ENCODE data around the gene C2CD3.

Gene C2CD3

DNA sequence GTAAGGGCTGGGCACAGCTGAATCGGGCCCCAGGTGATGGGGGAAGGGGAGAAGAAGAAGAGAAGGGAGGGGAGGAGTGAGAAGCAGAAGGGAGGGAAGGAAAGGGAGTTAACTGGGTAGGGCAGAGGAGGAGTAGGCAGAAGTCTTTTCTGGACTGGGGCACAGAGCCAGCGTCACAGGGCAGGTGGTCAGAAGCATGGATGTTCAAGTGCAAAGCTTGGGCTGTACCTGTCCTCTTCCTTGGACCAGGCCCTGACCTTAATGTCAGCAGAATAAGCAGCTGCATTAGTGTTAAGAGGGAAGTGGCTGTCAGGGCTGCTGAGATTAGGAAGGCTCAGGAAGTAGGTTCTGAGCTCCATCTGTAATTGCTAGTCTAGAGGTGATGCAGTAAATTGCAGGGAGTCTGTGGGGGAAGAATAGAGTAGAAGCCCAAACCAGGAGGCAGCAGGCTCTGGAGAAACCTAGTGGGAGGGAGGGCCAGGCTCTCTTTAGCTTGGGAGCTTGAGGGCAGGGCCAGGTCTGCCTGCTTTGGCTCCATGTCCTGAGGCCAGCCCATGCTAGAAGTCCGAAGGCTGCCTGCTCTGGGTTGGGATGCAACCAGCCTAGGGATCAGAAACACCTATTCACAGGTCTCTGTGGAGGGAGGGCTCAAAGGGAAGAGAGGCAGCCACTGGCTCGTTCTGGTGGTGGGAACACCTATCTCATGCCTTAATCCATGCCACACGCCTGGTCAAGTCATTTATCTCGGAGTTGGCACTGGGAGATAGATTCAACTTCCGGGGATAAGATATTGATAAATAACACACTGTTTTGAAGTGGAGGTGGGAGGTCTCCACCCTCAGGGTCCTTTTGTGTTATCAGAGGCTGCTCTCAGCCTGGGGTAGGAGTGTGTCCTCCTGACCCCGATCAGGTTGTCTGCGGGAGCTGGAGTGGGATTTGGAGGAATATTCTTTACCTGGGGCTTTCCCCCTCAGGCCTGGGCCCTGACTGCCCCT, 160.2 kb downstream of the C2CD3 start:
- in situ Hi-C loops (cut with MboI; ENCODE audit: low pct_unique_long_range_greater_than_20kb, low sequenced_read_pairs) = no loop called here
- peak; percentile 45 for DNase-seq

DNA sequence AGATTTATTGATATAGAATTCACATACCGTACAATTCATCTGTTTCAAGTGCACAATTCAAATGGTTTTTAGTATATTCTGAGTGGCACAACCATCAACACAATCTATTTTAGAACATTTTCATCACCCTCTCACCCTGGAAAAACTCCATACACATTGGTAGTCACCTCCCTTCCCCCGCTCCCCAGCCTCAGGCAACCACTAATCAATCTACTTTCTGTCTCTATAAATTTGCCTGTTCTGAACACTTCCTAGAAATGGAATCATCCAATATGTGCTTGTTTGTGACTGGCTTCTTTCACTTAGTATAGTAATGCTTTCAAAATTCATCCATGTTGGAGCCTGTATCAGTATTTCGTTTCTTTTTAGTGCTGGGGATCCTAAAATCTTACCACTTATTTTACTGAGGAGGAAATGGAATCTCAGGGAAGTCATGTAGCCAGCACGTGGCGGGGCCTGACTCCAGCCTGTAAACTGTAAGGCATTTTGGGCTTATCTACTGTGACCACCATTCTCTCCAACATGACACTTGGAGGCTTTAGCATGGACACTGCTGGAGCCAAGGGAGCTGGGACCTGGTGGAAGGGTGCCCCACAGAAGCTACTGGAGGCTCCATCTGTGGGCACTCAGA, 161.0 kb downstream of the C2CD3 start:
- in situ Hi-C loops (cut with MboI; ENCODE audit: low pct_unique_long_range_greater_than_20kb, low sequenced_read_pairs) = no loop called here
- DNase-seq = no peak

- in situ Hi-C loops (cut with MboI; ENCODE audit: low pct_unique_long_range_greater_than_20kb, low sequenced_read_pairs) = no loop called here
- no peak for DNase-seq
Observed at GRCh38 chr11:74009230-74009547, 161.6 kb downstream of the C2CD3 start.

DNA sequence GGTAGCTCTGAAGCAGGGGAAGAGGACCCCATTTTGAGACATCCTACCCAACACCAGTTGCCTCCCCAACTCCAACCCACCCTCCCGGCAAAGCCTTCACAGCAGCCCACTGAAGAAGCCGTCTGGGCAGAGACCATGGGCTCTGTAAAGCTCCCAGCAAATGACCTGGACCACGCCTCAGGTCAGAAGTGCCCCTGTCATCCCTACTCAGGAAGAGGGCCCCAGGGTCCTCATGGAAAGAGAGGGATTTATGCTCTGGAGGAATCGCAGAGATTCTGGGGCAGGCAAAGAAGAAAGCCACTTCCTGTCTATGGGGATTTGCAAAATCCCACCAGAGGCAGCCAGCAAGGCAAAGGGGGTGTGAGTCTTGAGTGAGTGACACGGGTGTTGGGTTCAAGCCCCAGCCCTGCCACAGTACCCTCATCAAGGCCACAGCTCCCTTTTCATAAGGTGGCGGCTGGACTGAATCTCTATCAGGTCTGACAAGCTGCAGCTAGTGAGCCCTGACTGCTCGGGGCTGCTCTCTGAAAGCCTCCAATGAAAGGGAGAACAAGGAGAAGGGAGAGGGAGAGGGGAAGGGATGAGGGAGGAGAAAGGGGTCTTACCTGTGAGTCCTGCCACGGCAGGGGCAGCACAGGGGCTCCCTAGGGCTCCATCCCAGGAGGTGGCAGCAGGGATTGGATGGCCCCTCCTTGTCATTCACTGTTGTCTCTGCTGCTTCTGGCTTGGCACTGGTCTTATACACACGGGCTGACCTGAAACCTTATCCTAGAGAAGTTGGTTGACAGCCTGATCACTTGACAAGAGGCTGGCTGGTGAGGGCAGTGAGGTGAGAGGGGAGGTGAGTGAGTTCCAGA, 162.2 kb downstream of the C2CD3 start, which contains the start of gene UCP3:
TSS of gene UCP3 (minus strand) at position 713 of the 857 bp plus-strand sequence. CDS start 2,043 bp downstream, outside the sequence.
- in situ Hi-C loops (cut with MboI; ENCODE audit: low pct_unique_long_range_greater_than_20kb, low sequenced_read_pairs) = no loop called here
- no peak for DNase-seq

- no peak for DNase-seq
- in situ Hi-C loops (cut with MboI; ENCODE audit: low pct_unique_long_range_greater_than_20kb, low sequenced_read_pairs) = no loop called here
Observed at GRCh38 chr11:74007691-74008372, 163.0 kb downstream of the C2CD3 start.

DNA sequence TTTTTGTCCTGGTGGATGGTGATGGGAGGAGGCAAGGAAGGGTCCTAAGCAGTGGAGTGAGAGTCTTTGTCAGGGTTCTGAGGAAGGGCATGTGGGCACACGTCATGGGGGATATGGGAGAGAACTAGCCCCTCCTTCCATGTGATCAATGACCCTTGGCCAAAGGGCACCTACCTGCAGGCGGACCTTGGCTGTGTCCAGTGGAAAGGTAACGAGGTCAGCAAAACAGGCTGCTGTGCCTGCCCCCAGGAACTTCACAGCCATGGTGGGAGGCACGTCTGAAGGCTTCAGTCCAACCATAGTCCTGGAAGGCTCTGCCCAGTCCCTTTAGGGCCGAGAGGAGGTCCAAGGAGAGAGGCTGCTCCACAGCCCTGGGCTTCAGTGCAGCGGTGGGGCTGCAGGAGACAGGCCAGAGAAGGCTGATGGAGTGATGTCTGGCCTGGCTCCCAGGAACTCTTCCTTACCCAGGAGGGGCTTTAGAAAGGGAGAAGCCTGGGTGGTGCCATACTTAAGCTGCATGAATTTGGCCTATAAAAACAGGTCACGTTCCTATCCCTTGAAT, 164.0 kb downstream of the C2CD3 start:
- in situ Hi-C loops (cut with MboI; ENCODE audit: low pct_unique_long_range_greater_than_20kb, low sequenced_read_pairs) = no loop called here
- no peak for DNase-seq

DNA sequence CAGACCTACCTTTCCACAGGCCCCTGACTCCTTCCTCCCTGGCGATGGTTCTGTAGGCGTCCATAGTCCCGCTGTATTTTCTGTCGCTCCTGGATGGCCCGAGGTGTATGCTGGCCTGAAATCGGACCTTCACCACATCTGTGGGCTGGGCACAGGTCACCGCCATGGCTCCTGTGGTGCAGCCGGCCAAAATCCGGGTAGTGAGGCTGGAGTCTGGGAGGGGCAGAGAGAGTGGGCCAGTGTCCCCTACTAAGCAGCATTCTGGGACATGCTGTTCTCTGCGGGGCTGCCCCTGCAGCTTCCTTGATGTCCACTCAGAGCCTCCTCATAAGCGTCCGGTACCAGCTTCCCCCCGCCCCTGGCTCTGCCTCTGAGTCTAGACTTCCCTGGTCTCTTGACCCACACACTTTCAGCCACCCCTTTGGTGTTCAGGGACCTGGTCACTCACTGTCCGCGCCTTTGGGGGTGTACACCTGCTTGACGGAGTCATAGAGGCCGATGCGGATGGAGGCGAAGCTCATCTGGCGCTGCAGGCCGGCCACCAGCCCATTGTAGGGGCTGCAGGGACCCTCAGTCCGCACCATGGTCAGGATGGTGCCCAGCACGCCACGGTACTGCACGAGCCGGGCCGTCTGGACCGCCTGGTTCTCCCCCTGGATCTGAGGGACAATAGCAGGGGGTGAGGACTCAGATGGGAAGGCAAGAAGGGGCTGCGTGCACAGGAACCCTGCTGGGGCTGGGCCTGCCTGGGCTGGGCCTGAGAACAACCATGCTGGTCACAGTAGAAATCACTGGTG, 164.9 kb downstream of the C2CD3 start:
- no peak for DNase-seq
- in situ Hi-C loops (cut with MboI; ENCODE audit: low pct_unique_long_range_greater_than_20kb, low sequenced_read_pairs) = no loop called here

DNA sequence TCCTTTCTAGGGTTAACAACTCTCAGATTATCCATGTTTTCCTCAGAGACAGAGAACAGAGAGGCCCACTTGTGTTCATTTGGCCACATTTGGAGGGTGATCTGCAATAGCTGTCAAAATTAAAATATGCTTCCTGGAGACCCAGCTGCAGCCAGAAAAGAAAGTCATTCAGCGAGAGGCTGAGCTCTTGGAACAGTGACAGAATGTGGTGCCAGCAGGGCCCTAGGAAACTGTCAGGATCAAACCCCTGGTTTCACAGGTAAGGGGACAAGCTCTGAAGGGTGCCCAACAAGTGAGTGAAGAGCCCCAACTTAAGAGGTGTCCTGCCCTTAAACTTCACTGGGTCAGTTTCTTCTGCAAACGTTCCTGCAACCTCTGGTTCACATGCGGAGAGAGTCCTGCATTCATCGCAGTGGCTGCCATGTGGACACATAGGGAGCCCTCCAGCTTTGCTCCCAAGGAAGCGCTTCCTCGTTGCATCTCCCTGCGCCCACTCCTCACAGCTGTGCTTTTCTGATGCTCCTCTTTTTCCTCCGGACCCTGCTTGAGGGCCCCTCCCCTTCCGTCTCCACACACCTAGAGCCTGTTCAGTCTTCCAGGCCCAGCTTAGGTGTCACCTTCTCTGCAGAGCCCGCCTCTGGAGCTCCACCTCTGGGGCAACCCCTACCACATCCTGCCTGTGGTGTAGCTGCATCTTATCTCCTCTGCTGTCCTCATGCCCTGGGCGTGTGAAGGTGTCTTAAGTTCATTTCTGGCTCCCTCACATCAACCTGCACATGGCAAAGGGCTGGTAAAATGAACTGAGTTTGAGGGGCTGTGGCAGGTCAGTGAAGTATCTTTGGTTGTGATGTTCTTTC, 165.8 kb downstream of the C2CD3 start:
- DNase-seq = no peak
- in situ Hi-C loops (cut with MboI; ENCODE audit: low pct_unique_long_range_greater_than_20kb, low sequenced_read_pairs) = no loop called here

- in situ Hi-C loops (cut with MboI; ENCODE audit: low pct_unique_long_range_greater_than_20kb, low sequenced_read_pairs) = no loop called here
- no peak for DNase-seq
Observed at GRCh38 chr11:74004046-74004695, 166.6 kb downstream of the C2CD3 start.

- in situ Hi-C loops (cut with MboI; ENCODE audit: low pct_unique_long_range_greater_than_20kb, low sequenced_read_pairs) = no loop called here
Observed at GRCh38 chr11:74002832-74003231, 168.0 kb downstream of the C2CD3 start.

DNA sequence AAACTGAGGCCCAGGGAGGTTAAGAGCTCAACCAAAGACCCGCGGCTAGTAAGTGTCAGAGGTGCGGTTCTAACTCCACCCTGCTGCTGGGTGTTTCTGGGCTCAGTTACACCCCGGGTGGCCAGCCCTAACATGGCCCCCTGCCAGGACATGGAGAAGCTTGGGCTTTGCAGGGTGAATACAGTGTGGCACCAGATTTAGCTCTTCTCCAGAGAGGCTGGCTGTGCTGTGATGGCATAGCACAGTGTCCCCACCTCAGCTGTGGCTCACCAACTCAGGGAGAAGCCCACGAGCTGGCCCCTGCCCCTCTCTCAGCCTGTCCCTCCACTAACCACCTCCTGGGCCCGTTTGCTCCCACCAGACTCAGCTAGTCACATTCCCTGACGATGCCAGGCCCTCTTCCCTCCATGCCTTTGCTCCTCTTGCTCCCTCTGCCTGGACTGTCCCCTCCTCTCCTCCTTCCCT, 168.9 kb downstream of the C2CD3 start:
- in situ Hi-C loops (cut with MboI; ENCODE audit: low pct_unique_long_range_greater_than_20kb, low sequenced_read_pairs) = no loop called here
- DNase-seq = no peak

More at GRCh38 chr11:74002832-74003231, 168.0 kb downstream of the C2CD3 start:
- no peak for DNase-seq

GRCh38 chr11:74000307-74001133, 170.3 kb downstream of the C2CD3 start:
- DNase-seq = no peak
- in situ Hi-C loops (cut with MboI; ENCODE audit: low pct_unique_long_range_greater_than_20kb, low sequenced_read_pairs) = no loop called here

GRCh38 chr11:73999581-74000306, 171.1 kb downstream of the C2CD3 start:
- in situ Hi-C loops (cut with MboI; ENCODE audit: low pct_unique_long_range_greater_than_20kb, low sequenced_read_pairs) = no loop called here
- DNase-seq = no peak

DNA sequence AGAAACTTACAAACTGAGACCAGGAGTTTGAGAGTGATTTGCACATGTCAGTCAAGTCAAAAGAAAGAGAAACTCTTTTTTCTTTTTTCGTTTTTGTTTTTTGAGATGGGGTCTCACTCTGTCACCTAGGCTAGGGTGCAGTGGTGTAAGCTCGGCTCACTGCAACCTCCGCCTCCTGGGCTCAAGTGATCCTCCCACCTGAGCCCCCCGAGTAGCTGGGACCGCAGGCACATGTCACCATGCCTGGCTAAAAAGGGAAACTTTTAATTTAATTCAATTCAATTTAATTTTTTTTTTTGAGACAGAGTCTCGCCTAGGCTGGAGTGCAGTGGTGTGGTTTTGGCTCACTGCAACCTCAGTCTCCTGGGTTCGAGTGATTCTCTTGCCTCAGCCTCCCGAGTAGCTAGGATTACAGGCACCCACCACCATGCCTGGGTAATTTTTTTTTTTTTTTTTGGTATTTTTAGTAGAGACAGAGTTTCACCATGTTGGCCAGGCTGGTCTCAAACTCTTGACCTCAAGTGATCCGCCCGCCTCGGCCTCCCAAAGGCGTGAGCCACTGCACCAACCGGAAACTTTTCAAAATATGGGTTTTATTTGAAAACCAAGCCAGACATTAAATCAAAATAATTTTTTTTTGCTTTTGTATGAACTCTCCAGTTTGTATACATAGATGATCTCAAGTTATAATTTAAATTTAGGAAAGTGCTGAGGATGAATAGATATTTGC, 171.8 kb downstream of the C2CD3 start:
- in situ Hi-C loops (cut with MboI; ENCODE audit: low pct_unique_long_range_greater_than_20kb, low sequenced_read_pairs) = no loop called here
- no peak for DNase-seq

Measured in KBM-7 (cell line).